ENCODE data around the gene CES4A.

DNA sequence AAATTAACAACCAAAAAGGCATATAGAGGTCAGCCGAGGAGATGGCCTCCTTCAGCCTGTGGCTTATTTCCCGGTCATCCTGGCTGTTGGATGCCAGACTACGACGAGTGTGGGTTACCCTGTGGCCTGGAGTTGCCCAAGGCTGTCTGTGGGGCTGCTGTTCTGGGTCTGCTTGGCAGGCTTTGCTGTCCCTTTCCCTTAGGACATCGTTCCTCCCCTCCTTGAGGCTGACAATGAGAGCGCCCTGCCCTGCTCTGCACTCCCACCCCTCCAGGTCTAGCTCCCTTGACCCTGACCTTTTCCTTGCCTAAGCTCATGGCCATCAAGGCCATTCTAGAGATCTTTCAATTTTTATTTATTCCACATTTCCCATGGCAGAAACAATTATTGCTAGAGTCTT is 38.7 kb downstream of the CES4A start:
- TF ChIP-seq EP300 (IDR thresholded peaks at IDR 0.05) (no peak), POLR2AphosphoS5 (IDR thresholded peaks at IDR 0.05) (no peak), POLR2A (IDR thresholded peaks at IDR 0.05; ENCODE audit: low read depth) (no peak)
- TF ChIP-seq, protein P1, sequence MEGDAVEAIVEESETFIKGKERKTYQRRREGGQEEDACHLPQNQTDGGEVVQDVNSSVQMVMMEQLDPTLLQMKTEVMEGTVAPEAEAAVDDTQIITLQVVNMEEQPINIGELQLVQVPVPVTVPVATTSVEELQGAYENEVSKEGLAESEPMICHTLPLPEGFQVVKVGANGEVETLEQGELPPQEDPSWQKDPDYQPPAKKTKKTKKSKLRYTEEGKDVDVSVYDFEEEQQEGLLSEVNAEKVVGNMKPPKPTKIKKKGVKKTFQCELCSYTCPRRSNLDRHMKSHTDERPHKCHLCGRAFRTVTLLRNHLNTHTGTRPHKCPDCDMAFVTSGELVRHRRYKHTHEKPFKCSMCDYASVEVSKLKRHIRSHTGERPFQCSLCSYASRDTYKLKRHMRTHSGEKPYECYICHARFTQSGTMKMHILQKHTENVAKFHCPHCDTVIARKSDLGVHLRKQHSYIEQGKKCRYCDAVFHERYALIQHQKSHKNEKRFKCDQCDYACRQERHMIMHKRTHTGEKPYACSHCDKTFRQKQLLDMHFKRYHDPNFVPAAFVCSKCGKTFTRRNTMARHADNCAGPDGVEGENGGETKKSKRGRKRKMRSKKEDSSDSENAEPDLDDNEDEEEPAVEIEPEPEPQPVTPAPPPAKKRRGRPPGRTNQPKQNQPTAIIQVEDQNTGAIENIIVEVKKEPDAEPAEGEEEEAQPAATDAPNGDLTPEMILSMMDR (IDR thresholded peaks at IDR 0.05), result no peak
